ENCODE results near the gene SUCLG2.

- TF ChIP-seq POLR2A (IDR thresholded peaks at IDR 0.05; ENCODE audit: low read depth), result no peak
- no peak for TF ChIP-seq CTCF (IDR thresholded peaks at IDR 0.05)
Observed at GRCh38 chr3:67497746-67498145, 156.7 kb downstream of the SUCLG2 start.
